PC-9 (cell line): ENCODE results near the gene RELA. TPM values are rescaled to one million over a fixed set of nuclear protein-coding genes. Genes with fewer than 3 reads are reported as not detected.

Experiments used
- BruUV-seq: library from RNA; stranded (reverse); fragments of 400-500 nt; replicated peaks from 2 replicates; lab custom pipeline; 2021; lab: Mats Ljungman, UMichigan
- CTCF ChIA-PET: fragments of 300-600 bp; sonication (Branson Sonifier 250); formaldehyde crosslinking; loops from one replicate; lab custom pipeline; 2022; ENCODE audit warnings: antibody characterized with exemption; lab: Charles Lee
- POLR2A ChIA-PET: fragments of 300-600 bp; sonication (Branson Sonifier 250); formaldehyde crosslinking; loops from one replicate; lab custom pipeline; 2022; ENCODE audit warnings: antibody characterized with exemption; ENCODE audit not compliant: unreplicated experiment; lab: Charles Lee
- DNase-seq, 2 experiments: peaks; one replicate each; pipeline versions ENCODE4 v3.0.0 to v3.0.0-alpha.2; 2015 to 2022; ENCODE audit warnings: mixed read lengths in 1 of 2
- H2AFZ ChIP-seq: fragments of 200-600 bp; sonication (generic); 2 replicates; pipeline ENCODE4 v1.8.1; 2017; ENCODE audit warnings: antibody characterized with exemption
- H3F3A ChIP-seq: fragments of 200-600 bp; sonication (generic); 2 replicates; pipeline ENCODE4 v1.8.1; 2017; ENCODE audit warnings: antibody characterized with exemption, mild to moderate bottlenecking, low read depth; ENCODE audit not compliant: insufficient read depth
- H3K27ac ChIP-seq: fragments of 200-600 bp; sonication (generic); 2 replicates; pipeline ENCODE4 v1.6.1; 2016; ENCODE audit warnings: mixed run types
- H3K27me3 ChIP-seq: fragments of 200-600 bp; sonication (generic); 2 replicates; pipeline ENCODE4 v1.6.1; 2016; ENCODE audit warnings: low read depth, mixed run types; ENCODE audit not compliant: insufficient read depth
- H3K36me3 ChIP-seq: fragments of 200-600 bp; sonication (generic); 2 replicates; pipeline ENCODE4 v1.6.1; 2016; ENCODE audit warnings: low read depth, mixed run types
- H3K4me1 ChIP-seq: fragments of 200-600 bp; sonication (generic); replicated peaks from 2 replicates; pipeline ENCODE4 v1.6.1; 2016; ENCODE audit warnings: mixed run types; ENCODE audit not compliant: insufficient read depth
- H3K4me2 ChIP-seq: fragments of 200-600 bp; sonication (generic); 2 replicates; pipeline ENCODE4 v1.6.1; 2017; ENCODE audit warnings: mixed run types
- H3K4me3 ChIP-seq: fragments of 200-600 bp; sonication (generic); 2 replicates; pipeline ENCODE4 v1.6.1; 2016; ENCODE audit warnings: mixed run types
- H3K79me2 ChIP-seq: fragments of 200-600 bp; sonication (generic); 2 replicates; pipeline ENCODE4 v1.6.1; 2017; ENCODE audit warnings: low read depth, mixed run types
- H3K9me2 ChIP-seq: fragments of 200-600 bp; sonication (generic); 2 replicates; pipeline ENCODE4 v1.8.1; 2017; ENCODE audit warnings: mild to moderate bottlenecking; ENCODE audit not compliant: insufficient read depth
- H3K9me3 ChIP-seq: fragments of 200-600 bp; sonication (generic); 2 replicates; pipeline ENCODE4 v1.8.1; 2016; ENCODE audit warnings: low read depth; ENCODE audit not compliant: insufficient read depth
- H4K20me1 ChIP-seq: fragments of 200-600 bp; sonication (generic); 2 replicates; pipeline ENCODE4 v1.8.1; 2017; ENCODE audit not compliant: insufficient read depth
- EZH2 ChIP-seq: fragments of 200-600 bp; sonication (generic); IDR thresholded peaks from 2 replicates; pipeline ENCODE4 v1.8.0; 2017; ENCODE audit warnings: antibody characterized with exemption, low read depth
- intact Hi-C: fragments of 100-400 bp; cut with micrococcal nuclease; formaldehyde crosslinking; loops from one replicate; pipeline ENCODE4 v1.10.0; 2022; ENCODE audit not compliant: unreplicated experiment
- total RNA-seq: library from RNA; stranded (reverse); gene quantifications from 2 replicates; pipeline ENCODE4 v1.2.3, GENCODE V29; 2021
- TF ChIP-seq, protein P1 (sequence below): fragments of 200-600 bp; sonication (generic); conservative IDR thresholded peaks from 2 replicates; pipeline ENCODE4 v1.6.1; 2017; ENCODE audit warnings: mixed run types, antibody characterized with exemption, mild to moderate bottlenecking, moderate library complexity

Gene RELA
- total RNA-seq, 1 experiment from 2014 or later: 86.8 TPM

- TF ChIP-seq, protein P1, sequence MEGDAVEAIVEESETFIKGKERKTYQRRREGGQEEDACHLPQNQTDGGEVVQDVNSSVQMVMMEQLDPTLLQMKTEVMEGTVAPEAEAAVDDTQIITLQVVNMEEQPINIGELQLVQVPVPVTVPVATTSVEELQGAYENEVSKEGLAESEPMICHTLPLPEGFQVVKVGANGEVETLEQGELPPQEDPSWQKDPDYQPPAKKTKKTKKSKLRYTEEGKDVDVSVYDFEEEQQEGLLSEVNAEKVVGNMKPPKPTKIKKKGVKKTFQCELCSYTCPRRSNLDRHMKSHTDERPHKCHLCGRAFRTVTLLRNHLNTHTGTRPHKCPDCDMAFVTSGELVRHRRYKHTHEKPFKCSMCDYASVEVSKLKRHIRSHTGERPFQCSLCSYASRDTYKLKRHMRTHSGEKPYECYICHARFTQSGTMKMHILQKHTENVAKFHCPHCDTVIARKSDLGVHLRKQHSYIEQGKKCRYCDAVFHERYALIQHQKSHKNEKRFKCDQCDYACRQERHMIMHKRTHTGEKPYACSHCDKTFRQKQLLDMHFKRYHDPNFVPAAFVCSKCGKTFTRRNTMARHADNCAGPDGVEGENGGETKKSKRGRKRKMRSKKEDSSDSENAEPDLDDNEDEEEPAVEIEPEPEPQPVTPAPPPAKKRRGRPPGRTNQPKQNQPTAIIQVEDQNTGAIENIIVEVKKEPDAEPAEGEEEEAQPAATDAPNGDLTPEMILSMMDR: no peak
- TF ChIP-seq EZH2: no peak
- H3K9me3 ChIP-seq: no peaks in the 10 kb centered on the region
- no peak overlapping the region for H3K27ac ChIP-seq
- H3K36me3 ChIP-seq: peaks cover 27% of the 10 kb centered on the region
- H3K4me2 ChIP-seq: no peak overlapping the region
- no TSS peak for BruUV-seq
- peaks cover 5% of the 10 kb centered on the region; the same call in 1 of the 2 replicates for H3K4me1 ChIP-seq
- CTCF ChIA-PET: no interaction called here
- H3K9me2 ChIP-seq: no peaks in the 10 kb centered on the region
- peaks cover 28% of the 10 kb centered on the region for H3K79me2 ChIP-seq
- no peaks in the 10 kb centered on the region for H3K27me3 ChIP-seq
- H3K4me3 ChIP-seq: no peak overlapping the region
- intact Hi-C loops: no loop called here
- DNase-seq: no peak
- peaks cover 60% of the 10 kb centered on the region for H4K20me1 ChIP-seq
- no peak overlapping the region for H2AFZ ChIP-seq
- no peaks in the 10 kb centered on the region for H3F3A ChIP-seq
- POLR2A ChIA-PET: no interaction called here
Measured at GRCh38 chr11:65622011-65622410, 40.7 kb downstream of the RELA start.

- Histone ChIP-seq H3K4me1 (peaks cover 11% of the 10 kb centered on the region; the same call in 1 of the 2 replicates), H3K4me3 (no peak overlapping the region), H3K4me2 (no peak overlapping the region), H3K9me3 (no peaks in the 10 kb centered on the region), H4K20me1 (peaks cover 63% of the 10 kb centered on the region), H3K36me3 (peaks cover 27% of the 10 kb centered on the region), H3F3A (peaks cover 5% of the 10 kb centered on the region; the same call in 1 of the 2 replicates), H2AFZ (no peak overlapping the region), H3K9me2 (no peaks in the 10 kb centered on the region), H3K79me2 (peaks cover 33% of the 10 kb centered on the region), H3K27me3 (no peaks in the 10 kb centered on the region), H3K27ac (no peak overlapping the region)
- intact Hi-C loops: no loop called here
- no peak for TF ChIP-seq EZH2
- TF ChIP-seq, protein P1: no peak
- ChIA-PET POLR2A (no interaction called here), CTCF (no interaction called here)
- no TSS peak for BruUV-seq
- no peak for DNase-seq
Measured at GRCh38 chr11:65621460-65621859, 41.3 kb downstream of the RELA start.

DNA sequence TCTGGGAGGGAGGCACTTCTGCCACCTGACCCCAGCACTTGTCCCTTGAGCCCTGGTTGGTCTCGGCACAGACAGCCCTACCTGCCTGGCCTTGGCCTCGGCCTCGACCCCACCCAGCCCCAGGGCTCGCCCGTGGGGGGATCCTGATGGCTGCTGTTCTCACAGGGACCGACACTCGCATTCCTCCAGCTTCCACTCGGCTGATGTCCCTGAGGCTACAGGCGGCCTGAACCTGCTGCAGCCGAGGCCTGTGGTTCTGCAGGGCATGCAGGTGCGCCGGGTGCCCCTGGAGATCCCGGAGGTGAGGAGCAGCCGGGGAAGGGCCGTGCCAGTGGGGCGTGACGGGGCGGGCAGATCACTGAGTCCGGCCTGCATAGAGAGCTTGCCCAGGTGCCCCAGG lies 42.0 kb downstream of the RELA start:
- DNase-seq: no peak
- TF ChIP-seq, protein P1: no peak
- no peak for TF ChIP-seq EZH2
- peaks cover 11% of the 10 kb centered on the region; the same call in 1 of the 2 replicates for H3K4me1 ChIP-seq
- peaks cover 8% of the 10 kb centered on the region; the same call in 1 of the 2 replicates for H3F3A ChIP-seq
- no peak overlapping the region for H3K4me2 ChIP-seq
- H2AFZ ChIP-seq: no peak overlapping the region
- H3K27ac ChIP-seq: no peak overlapping the region
- ChIA-PET POLR2A (no interaction called here), CTCF (no interaction called here)
- H3K36me3 ChIP-seq: peaks cover 19% of the 10 kb centered on the region
- no peak overlapping the region for H3K4me3 ChIP-seq
- peaks cover 38% of the 10 kb centered on the region for H3K79me2 ChIP-seq
- no peaks in the 10 kb centered on the region for H3K9me3 ChIP-seq
- intact Hi-C loops: no loop called here
- H3K9me2 ChIP-seq: no peaks in the 10 kb centered on the region
- peaks cover 63% of the 10 kb centered on the region for H4K20me1 ChIP-seq
- BruUV-seq: no TSS peak
- no peaks in the 10 kb centered on the region for H3K27me3 ChIP-seq
